Central memory CD4-positive, alpha-beta T cell (primary cell): ENCODE measurements around the gene ADIG.
A peak's percentile ranks its signal among the peaks of the same experiment; 100 is the strongest.

Source experiments
- DNase-seq: peaks from one replicate; pipeline ENCODE4 v3.0.0; 2022

ADIG gene

DNA sequence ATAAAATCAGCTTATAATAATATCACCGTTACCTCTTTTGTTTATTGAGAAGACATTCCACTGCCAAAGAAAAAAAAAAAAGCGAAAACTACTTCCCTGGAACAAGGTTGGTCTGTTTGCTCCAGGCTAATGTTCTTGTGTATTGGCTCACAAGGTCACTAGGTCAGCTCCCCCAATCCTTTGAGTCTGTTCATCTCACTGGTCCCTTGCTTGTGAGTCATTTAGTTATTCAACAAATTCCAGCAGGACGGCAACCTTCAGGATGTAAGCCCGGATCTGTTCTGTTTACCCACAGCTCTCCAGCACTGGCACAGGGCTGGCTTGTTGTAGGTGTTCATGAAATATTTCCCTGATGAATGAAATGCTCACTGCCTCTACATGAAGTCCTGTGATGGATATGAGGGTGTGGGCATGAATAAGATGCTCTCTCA, 23.9 kb downstream of the ADIG start:
- DNase-seq: no peak

DNA sequence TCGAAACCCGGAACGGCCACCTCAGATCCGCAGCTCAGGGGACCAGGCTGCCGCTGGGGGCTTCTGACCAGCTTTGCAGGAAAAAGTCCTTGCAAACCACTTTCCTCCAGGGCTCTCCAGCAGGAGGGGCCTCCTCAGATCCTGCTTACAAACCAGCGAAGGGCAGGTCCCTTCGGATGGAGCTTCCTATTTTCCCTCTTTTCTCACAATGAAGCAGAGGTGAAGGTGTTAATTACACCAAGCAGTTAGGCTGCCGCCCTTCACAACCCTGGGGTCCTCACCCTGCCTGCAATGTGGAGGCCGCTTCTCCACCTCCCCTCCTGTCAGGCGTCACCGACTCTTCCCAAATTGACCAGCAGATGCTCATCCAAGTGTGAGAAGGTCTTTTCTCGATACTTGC, 26.4 kb downstream of the ADIG start:
- DNase-seq: no peak

DNA sequence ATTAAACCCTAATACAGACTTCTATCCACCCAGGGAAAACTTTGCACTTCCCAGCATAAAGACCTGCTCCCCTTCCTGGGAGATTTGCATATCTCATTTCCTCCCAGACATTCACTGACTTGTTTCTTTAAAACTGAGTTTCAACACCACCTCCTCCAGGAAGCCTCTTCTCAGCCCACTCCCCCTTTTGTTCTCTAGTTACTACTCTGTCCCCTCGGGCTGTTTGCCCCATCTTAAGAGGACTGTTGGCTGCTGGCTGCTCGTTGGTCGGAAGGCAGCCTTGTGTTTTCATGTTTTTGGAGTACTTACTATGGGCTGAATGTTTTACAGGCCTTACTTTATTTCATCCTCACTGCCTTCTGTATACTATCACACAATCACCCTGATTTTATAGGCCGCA, 27.2 kb downstream of the ADIG start:
- DNase-seq: no peak

DNA sequence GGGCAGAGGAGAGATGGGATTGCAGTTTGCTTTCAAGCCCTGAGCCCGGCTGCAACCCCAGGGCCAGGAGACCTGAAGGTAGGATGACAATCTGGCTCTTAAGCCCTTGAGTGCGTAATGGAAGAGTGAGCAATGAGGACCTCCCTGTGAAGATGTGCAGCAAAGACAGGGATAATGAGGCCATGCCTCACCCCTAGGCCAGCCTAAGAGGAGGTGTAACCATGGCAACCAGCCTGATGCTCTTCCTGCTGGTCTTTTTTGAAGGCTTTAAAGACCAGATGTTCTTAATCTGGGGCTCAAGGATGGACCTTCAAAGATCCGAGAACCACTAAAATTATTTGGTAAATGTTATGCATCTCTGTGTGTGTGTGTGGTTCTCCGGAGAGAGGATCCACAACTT, 28.8 kb downstream of the ADIG start:
- DNase-seq: no peak

DNA sequence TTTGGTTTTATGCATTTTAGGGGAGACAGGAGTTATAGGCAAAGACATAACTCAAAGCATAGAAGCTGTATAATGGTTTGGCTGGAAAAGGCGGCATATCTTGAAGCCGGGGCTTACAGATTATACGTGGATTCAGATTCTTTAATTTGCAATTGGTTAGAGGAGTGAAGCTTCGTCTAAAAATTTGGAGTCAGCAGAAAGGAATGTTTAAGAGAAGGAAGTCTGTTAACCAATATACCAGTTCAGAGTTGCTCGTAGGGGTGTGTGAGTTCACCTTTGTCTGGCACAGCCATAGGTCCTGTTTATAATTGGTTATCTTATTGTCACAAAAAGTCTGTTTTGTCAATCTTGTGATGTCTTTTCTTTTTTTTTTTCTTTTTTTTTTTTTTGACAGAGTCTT, 29.5 kb downstream of the ADIG start:
- DNase-seq: no peak

DNA sequence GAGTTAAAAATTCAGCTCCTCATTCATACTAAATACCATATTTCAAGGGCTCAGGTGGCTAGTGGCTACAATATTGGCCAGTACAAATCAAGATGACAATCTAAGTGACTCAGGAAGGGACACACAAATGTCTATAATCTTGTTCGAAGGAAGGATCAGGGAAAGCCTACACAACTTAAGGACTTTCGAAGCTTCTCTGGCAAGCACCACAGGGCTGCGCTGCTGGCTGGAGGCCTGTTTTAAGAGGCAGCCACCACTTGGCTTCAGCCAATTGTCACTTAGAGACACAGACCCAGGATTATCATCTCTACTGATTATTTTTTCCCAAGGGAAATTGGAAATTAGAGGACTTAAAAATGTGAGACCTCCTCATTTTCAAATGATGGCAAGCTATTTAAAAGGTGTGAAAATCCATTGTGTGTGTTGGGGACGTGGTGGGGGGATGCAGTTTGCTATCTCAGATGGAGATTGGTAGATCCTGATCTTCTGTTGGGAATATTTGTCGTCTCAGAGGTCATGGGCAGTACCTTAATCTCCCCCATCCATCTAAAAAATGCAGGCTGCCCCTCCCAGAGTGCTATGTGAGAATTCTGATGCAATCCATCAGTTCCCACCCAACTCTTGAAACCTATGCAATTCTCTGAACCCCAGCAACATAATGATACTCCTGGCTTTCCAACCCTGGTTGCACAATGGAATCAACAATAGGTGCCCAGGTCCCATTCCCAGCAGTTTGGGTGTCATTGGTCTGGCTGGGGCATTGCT, 31.9 kb downstream of the ADIG start:
- DNase-seq: no peak

DNA sequence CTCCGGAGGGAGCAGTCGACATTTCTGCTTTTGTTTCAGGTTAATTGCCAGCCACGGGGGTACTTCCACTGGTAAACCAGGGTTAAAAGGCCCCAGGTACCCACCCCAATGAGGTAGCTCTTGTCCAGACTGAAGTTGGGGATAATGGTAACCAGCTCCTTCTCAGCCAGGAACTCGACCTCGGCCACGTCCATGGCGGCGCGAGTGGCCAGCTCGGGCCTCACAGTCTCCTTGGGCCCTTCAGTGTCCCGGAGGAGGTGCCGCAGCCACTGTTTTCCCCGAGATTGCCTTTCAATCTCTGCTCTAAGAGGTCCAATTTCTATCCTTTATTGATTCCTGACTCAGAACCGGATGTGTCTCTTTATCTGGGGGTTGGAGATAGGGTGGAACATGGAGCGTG, 34.3 kb downstream of the ADIG start:
- no peak for DNase-seq

DNA sequence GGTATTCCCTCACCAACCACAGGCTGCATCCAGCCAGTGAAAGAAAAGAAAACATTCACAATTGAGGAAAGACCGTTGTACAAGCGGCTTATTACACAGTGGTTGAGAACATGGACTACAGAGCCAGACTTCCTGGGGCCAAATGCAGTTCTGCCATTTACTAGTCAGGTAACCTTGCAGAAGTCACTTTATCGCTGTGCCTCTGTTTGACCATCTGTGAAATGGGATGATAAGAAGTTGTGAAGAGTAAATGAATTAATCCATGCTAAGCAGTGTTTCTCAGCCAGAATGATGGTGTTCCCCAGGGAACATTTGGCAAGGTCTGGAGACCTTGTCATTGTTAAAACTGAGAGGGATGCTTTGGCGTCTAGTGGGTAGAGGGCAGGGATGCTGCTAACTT, 35.5 kb downstream of the ADIG start:
- no peak for DNase-seq

DNA sequence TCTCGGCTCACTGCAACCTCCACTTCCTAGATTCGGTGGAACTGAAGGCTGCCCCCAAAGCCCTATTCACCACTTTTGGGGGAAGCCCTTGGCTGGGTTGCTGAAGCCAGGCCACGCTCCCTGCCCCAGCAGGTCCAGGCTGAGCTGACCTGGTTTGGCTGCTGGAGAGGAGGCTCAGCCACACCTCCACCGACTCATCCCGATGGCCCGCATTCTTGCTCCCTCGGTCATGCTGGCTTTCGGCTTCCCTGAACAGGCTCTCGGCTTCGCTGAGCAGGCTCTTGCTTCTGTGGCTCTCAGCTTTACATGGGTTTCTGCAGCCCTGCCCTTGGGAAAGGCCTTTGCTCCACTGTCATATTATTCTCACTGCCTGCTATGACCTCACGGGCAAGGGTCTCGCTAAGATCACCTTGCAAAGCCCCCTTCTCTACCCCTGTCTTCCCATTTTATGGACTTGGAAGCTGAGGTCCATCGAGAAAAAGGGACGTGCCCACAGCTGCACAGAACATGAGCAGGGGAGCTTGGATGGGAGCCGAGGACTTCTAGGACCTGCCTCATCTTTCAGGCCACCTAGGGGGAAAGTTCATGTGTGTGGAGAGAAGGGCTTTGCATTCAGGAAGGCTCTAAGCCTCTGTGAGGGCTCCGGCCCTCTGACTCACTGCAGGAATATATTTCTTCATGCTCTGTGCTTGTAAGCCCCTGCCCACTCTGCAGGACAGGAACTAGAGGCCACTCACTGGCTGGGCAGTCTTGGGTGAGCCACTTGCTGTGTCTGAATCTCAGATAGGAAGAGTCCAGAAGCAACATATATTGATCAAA, 36.2 kb downstream of the ADIG start:
- DNase-seq: no peak

DNA sequence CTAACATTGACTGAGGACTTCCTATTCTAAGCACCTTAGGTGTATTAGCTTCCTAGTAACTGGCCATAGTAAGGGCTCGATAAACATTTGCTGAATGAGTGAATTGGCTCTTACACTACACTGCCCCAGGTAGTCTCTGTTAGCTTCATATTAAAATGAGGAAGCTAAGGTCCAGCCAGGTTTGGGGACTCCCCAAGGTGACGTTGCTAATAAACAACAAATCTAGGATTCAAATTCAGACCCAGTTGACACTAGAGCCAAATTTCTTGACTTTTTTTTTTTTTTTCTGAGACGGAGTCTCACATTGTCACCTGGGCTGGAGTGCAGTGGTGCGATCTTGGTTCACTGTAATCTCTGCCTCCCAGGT, 36.8 kb downstream of the ADIG start:
- DNase-seq: no peak

DNA sequence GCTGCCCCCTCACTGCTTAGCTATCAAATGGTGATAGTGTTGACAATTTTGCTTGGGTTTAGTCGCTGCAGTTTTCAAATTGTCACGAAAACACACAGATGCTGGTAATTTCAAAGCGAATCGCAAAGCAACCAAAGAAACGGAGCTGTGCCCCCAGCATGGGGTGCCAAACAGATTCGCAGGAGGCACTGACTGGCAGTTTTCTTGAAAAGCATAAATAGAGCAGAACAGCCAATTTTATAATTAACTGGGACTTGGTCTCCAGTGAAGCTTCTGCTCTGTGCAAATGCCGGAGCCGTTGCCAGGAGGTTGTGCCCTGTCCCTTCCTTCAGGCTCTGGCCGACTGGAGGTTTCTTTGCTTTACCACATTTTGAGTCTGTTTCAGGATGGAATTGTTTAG, 39.4 kb downstream of the ADIG start:
- DNase-seq: no peak

DNA sequence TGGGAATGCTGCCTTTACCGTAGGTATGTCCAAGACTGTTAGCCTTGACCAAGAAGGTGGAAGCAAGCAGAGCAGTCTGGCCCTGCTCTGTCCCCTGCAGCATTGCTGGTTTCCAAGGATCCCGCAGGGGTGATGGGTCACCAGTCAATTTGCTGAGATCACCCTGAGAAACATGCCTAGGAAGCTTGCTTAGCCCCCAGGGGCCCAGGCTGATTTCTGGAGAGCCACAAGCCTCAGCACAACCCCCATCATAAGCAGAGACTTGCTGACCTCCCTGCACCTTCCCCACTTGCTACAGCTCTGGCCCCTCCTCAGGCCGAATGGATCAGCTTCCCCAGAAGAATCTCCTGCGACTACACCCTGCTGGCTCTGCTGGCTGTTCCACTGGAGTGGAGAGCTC, 42.1 kb downstream of the ADIG start:
- DNase-seq: no peak

DNA sequence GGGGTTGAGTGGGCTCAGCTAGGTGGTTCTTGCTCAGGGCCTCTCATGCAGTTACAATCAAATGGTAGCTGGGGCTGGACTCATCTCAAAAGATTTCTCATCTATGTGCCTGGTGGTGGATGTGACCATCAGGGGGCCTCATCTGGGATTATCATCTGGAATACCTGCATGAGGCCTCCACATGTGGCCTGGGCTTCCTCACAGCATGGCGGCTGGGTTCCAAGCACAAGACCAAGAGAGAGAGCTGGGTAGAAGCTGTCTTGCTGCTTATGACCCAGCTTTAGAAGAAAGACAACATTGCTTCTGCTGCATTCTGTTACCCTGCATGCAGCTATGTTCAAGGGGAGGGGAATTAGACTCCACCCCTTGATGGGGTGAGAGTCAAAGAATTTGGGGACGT, 43.1 kb downstream of the ADIG start:
- DNase-seq: no peak

DNA sequence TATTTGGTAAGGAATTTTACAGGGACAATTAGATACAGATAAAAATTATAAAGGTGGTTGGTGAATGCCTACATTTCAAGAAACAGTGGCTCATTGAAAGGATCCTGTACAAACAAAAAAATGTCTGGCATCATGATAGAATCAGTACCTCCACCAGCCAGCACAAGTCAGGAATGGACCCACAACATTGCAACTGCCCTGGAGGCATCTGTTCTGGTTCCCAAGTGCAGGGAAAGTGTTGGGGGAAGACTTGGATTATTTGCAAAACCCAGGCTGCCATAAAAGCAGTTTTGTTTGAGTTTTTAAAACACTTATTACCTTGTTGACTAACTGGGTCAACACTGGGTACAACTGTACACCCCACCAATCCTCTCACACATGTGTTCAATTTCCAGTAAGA, 44.9 kb downstream of the ADIG start:
- no peak for DNase-seq

DNA sequence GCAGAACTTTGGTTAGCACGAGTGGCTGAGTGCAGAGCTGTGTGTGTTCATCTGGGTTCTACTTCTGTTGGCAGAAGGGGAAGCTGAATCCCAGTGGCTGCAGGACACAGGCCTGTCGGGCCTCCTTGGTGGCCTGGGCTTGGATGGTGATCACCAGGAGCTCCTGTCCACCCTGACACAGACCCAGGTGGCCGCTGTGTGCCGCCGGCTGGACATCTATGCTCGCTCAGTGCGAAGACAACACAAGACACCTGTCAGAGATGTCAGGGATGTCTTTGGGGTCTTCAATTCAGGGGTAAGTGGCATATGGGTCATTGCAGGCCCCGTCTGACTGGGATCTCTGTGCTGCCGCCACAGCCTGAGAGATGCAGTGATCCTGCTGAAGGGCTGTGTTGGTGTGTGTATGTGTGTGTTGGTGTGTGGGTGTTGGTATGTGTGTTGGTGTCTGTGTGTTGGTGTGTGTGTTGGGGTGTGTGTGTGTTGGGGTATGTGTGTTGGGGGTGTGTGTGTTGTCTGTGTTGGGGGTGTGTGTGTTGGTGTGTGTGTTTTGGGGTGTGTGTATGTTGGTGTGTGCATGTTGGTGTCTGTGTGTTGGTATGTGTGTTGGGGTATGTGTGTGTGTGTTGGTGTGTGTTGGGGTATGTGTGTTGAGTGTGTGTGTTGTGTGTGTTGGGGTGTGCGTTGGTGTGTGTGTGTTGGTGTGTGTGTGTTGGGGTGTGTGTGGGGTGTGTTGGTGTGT, 46.1 kb downstream of the ADIG start:
- DNase-seq: no peak

DNA sequence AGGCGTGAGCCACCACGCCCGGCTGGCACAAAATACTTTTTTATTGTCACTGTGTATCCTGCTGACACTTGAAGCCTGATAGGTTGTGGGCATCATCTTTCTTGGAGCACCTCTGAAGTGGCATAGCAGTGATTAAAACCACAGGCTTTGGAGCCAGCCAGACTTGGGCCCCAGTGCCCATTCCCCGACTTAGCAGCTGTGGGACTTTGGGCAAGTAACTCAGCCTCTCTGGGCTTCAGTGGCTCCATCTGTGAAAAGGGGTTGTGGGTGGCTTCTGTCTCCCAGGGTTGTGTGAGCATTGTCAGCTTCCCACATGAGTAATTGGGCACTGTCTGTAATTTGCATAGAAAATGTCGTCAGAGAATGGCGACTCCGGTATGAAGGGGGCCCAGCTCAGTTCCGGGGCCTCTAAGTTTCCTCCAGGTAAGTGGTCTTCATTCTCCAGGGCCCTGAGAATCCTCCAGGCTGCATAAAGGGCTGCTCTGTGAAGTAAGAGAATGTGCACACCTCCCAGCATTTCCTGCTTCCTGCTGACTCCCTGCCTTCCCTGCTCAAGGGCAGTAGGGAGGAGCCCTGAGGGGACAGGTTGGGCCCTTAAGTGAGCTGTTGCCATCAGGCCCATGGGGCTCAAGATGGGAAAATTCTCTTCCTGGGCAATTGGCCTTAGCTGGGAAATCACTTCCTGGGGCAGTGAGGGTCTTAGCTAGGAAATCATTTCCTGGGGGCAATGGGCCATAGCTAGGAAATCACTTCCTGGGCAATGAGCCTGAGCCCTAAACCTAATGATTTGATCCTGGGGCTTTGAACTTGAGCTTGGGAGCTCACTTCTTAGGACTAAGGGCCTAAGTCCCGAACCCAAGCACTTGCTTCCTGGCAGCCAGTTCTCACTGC, 47.8 kb downstream of the ADIG start:
- no peak for DNase-seq

DNA sequence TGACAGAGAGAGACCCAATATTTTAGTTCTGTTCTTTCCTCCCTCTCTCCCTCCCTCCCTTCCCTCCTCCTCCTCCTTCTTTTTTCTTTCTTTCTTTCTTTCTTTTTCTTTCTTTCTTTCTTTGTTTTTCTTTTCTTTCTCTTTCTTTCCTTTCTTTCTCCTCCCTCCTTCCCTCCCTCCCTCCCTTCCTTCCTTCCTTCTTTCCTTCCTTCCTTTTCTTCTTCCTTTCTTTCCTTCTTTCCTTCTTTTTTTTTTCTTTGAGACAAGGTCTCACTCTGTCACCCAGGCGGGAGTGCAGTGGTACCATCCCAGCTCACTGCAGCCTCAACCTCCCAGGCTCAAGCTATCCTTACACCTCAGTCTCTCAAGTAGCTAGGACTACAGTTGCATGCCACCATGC, 49.0 kb downstream of the ADIG start:
- no peak for DNase-seq

DNA sequence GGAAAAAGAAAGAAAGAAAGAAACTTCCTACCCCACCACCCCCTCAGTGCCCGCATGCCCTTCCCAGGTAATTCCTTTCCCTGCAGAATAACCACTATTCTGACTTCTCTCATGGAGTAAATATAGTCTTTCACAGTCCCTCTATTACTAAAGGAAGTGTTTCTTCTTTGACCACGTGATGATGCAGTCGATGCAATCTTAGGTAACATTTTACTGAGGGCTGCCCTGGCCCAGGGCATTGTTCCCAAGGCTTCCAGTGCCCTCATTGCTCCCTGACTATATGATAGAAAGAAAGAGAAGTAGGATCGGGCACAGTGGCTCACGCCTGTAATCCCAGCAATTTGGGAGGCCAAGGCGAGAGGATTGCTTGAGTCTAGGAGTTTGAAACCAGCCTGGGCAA, 49.7 kb downstream of the ADIG start:
- no peak for DNase-seq

DNA sequence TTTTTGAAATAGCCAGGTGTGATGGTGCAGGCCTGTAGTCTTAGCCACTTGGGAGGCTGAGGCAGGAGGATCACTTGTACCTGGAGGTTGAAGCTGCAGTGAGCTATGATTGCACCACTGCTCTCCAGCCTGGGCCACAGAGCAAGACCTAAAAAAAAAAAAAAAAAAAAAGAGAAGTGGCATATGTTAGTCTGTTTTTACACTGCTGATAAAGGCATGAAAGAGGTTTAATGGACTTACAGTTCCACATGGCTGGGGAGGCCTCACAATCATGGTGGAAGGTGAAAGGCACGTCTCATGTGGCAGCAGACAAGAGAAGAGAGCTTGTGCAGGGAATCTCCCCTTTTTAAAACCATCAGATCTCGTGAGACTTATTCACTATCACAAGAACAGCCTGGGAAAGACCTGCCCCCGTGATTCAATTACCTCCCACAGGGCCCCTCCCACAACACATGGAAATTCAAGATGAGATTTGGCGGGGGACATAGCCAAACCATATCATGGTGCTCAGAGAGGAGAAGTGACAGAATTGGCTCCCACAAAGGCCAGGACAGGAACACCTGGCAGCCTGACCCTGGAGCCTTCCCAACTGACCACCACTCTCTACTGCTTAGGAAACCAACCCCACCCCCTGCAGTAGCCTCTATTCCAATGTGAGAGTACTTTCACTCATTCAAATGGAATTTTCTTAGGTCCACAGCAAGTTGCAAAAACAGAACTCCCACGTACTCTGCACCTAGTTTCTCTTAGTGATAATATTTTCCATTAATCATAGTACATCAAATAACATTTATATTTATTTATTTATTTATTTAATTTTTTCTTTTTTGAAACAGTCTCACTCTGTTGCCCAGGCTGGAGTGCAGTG, 50.4 kb downstream of the ADIG start:
- DNase-seq: no peak

DNA sequence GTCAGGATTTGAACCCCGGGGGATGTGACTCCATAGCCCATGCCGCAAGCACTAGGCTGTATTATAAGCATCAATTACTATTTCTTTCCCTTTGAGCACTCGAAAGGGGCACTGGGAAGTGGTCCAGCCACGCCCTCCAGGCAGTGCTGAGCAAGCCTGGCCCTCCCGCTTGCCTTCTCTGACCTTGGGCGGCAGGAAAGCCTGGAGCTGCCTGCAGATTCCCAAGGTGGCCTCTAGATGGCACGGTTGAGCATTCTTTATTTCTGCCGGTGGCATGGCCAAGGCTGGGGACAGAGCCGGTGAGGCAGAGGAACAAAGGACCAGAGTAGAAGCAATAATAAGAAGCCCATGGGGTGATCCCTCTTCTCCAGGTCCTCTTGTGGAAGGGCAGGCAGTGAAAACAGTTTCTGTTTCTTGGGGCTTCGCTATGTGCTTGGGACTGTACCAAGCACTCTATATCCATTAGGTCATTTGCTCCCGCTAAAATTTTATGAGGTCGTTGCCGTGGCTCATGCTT, 52.6 kb downstream of the ADIG start:
- peak; percentile 35 for DNase-seq

DNA sequence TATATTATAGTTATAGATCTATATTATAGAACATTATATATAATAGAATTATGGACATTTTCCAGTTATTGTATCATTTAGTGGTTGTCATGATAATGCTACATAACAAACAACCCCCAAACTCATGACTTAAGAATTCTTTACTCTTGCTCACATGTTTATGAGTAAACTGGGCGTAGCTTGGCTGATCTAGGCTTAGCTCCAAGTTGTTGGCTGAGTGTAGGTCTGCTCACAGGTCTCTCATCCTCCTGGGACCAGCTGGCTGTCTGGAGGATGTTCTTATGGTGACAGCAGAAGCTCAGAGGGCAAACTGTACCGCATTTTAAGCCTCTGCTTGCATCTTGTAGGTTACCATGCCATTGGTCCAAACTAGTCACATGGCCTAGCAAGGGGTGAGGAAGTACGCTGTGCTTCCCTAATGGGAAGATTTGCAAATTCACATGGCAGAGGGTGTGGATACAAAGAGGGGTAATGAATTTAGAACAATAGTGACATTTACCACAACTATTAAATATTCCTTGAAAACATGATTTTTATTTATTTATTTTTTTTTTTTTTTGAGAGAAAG, 54.8 kb downstream of the ADIG start:
- DNase-seq: no peak
